WTC11 (cell line): ENCODE data around the gene ZMYND11. TPM values are rescaled to one million over a fixed set of nuclear protein-coding genes. Genes with fewer than 3 reads are reported as not detected.

Experiments used
- ATAC-seq: fragments of 200-7000 bp; cut with Tn5 transposase; 2 replicates; pipeline ENCODE4 v1.10.0; 2021; ENCODE audit warnings: mild to moderate bottlenecking, moderate library complexity
- CTCF ChIA-PET: fragments of 300-600 bp; sonication (Branson Sonifier 250); formaldehyde crosslinking; loops from one replicate; lab custom pipeline; 2021; ENCODE audit warnings: antibody characterized with exemption; lab: Charles Lee
- POLR2A ChIA-PET: fragments of 350-600 bp; sonication (Branson Sonifier 250); formaldehyde crosslinking; loops from one replicate; lab custom pipeline; 2021; ENCODE audit warnings: antibody characterized with exemption; lab: Charles Lee
- DNase-seq: peaks from one replicate; pipeline ENCODE4 v3.0.0; 2021; ENCODE audit warnings: low spot score
- H3K27ac Mint-ChIP-seq: 2 replicates; pipeline ENCODE4 v1.8.0; 2021; ENCODE audit warnings: mixed read lengths
- H3K27me3 Mint-ChIP-seq: 2 replicates; pipeline ENCODE4 v1.8.0; 2021; ENCODE audit warnings: low read depth, mild to moderate bottlenecking, moderate library complexity, mixed read lengths
- H3K36me3 Mint-ChIP-seq: 2 replicates; pipeline ENCODE4 v1.8.0; 2021; ENCODE audit warnings: mixed read lengths
- H3K4me1 Mint-ChIP-seq: 2 replicates; pipeline ENCODE4 v1.8.0; 2022; ENCODE audit warnings: mixed read lengths
- H3K4me3 Mint-ChIP-seq: 2 replicates; pipeline ENCODE4 v1.8.0; 2021; ENCODE audit warnings: mild to moderate bottlenecking, moderate library complexity, mixed read lengths
- H3K9me3 Mint-ChIP-seq: 2 replicates; pipeline ENCODE4 v1.8.0; 2021; ENCODE audit warnings: mixed read lengths
- AFF4 ChIP-seq: sonication (generic); formaldehyde crosslinking; IDR thresholded peaks from 2 replicates; pipeline ENCODE4 v1.8.1; 2023; ENCODE audit warnings: mild to moderate bottlenecking, missing genetic modification reagents, borderline replicate concordance
- ATF3 ChIP-seq: sonication (generic); formaldehyde crosslinking; conservative IDR thresholded peaks from 2 replicates; pipeline ENCODE4 v1.8.1; 2022; ENCODE audit warnings: mild to moderate bottlenecking, missing genetic modification reagents
- ELF4 ChIP-seq: sonication (generic); formaldehyde crosslinking; IDR thresholded peaks from 2 replicates; pipeline ENCODE4 v1.8.1; 2022; ENCODE audit warnings: low read depth, mild to moderate bottlenecking, moderate library complexity, missing genetic modification reagents
- EMX1 ChIP-seq: fragments of 250-450 bp; sonication (Bioruptor Pico); IDR thresholded peaks from 2 replicates; pipeline ENCODE4 v1.8.0; 2021; ENCODE audit warnings: mild to moderate bottlenecking
- ERG ChIP-seq: fragments of 250-450 bp; sonication (Bioruptor Pico); IDR thresholded peaks from 2 replicates; pipeline ENCODE4 v1.8.0; 2021; ENCODE audit warnings: mild to moderate bottlenecking
- HMGA2 ChIP-seq: fragments of 250-450 bp; sonication (Bioruptor Pico); IDR thresholded peaks from 2 replicates; pipeline ENCODE4 v1.4.0; 2021; ENCODE audit warnings: mild to moderate bottlenecking, moderate library complexity
- NR1H2 ChIP-seq: sonication (generic); formaldehyde crosslinking; IDR thresholded peaks from 2 replicates; pipeline ENCODE4 v1.9.0; 2021; ENCODE audit warnings: mild to moderate bottlenecking, moderate library complexity, missing genetic modification reagents
- NR2C2 ChIP-seq: sonication (generic); formaldehyde crosslinking; IDR thresholded peaks from 2 replicates; pipeline ENCODE4 v1.8.0; 2022; ENCODE audit warnings: mild to moderate bottlenecking, missing genetic modification reagents
- NR3C1 ChIP-seq: sonication (generic); formaldehyde crosslinking; conservative IDR thresholded peaks from 2 replicates; pipeline ENCODE4 v1.8.1; 2023; ENCODE audit warnings: low read depth, mild to moderate bottlenecking, missing genetic modification reagents
- RORB ChIP-seq: fragments of 250-450 bp; sonication (Bioruptor Pico); IDR thresholded peaks from 2 replicates; pipeline ENCODE4 v1.9.0; 2021; ENCODE audit warnings: mild to moderate bottlenecking
- SMAD3 ChIP-seq: sonication (generic); formaldehyde crosslinking; IDR thresholded peaks from 2 replicates; pipeline ENCODE4 v1.8.0; 2022; ENCODE audit warnings: missing genetic modification reagents, mild to moderate bottlenecking, borderline replicate concordance
- SOX15 ChIP-seq: fragments of 250-450 bp; sonication (Bioruptor Pico); IDR thresholded peaks from 2 replicates; pipeline ENCODE4 v1.9.0; 2021; ENCODE audit warnings: mild to moderate bottlenecking
- total RNA-seq: library from RNA; stranded (reverse); gene quantifications from 3 replicates; pipeline ENCODE4 v1.2.3, GENCODE V29; 2021
- TF ChIP-seq, protein P1 (sequence below): fragments of 250-450 bp; sonication (Bioruptor Pico); conservative IDR thresholded peaks from 2 replicates; pipeline ENCODE4 v1.9.0; 2021; ENCODE audit warnings: mild to moderate bottlenecking
- TF ChIP-seq, protein P2 (sequence below): fragments of 250-450 bp; sonication (Bioruptor Pico); IDR thresholded peaks from 2 replicates; pipeline ENCODE4 v1.9.0; 2021; ENCODE audit warnings: moderate library complexity, mild to moderate bottlenecking, inconsistent platforms, borderline replicate concordance
- TF ChIP-seq, protein P3 (sequence below): sonication (generic); formaldehyde crosslinking; IDR thresholded peaks from 2 replicates; pipeline ENCODE4 v1.8.0; 2022; ENCODE audit warnings: missing genetic modification reagents
- TF ChIP-seq, protein P4 (sequence below): sonication (generic); formaldehyde crosslinking; conservative IDR thresholded peaks from 2 replicates; pipeline ENCODE4 v1.8.1; 2023; ENCODE audit warnings: mild to moderate bottlenecking, low read depth, missing genetic modification reagents, moderate library complexity

The ZMYND11 gene
- total RNA-seq, 1 experiment from 2014 or later = 22.3 TPM

- TF ChIP-seq ERG (CRISPR knock-in tag) = no peak
- TF ChIP-seq ATF3 = no peak
- no peak for TF ChIP-seq HMGA2 (CRISPR knock-in tag)
Observed at GRCh38 chr10:274866-275265, 139.6 kb downstream of the ZMYND11 start (continued).

GRCh38 chr10:275680-276079 lies 140.4 kb downstream of the ZMYND11 start:
- Mint-ChIP-seq H3K36me3 (no peaks in the 10 kb centered on the region), H3K9me3 (no peaks in the 10 kb centered on the region), H3K27ac (no peak overlapping the region), H3K27me3 (no peaks in the 10 kb centered on the region; the same call in 1 of the 2 replicates), H3K4me1 (no peaks in the 10 kb centered on the region), H3K4me3 (no peak overlapping the region)
- TF ChIP-seq, protein P1, sequence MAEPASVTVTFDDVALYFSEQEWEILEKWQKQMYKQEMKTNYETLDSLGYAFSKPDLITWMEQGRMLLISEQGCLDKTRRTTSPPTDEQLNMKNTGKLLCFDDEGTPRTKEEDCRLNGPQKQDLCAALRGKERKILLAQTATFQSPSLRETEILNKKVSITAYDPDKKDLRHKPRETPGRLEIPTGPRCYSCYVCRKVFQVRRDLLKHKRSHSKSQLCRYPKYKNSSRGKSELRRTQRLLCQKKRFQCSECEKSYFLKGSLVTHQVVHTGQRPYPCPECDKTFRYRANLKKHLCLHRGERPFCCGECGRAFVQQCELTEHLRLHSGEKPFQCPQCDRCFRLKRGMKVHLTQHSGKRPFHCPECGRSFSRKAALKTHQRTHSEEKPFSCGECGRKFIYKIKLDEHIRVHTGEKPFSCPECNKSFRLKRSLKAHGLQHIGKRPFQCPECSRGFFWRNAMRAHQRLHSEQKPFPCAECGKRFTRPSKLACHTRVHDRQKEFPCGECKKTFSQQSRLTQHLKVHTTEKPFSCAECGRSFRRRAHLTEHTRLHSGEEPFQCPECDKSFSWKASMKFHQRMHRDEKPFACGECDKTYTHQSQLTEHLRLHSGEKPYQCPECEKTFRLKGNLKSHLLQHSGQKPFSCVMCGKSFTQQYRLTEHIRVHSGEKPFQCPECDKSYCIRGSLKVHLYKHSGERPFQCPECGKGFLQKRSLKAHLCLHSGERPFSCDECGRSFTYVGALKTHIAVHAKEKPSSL (CRISPR knock-in tag) = no peak
- TF ChIP-seq SOX15 (no peak), ELF4 (no peak)
- TF ChIP-seq, protein P2, sequence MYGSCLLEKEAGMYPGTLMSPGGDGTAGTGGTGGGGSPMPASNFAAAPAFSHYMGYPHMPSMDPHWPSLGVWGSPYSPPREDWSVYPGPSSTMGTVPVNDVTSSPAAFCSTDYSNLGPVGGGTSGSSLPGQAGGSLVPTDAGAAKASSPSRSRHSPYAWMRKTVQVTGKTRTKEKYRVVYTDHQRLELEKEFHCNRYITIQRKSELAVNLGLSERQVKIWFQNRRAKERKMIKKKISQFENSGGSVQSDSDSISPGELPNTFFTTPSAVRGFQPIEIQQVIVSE = no peak
- ChIA-PET CTCF (no interaction called here), POLR2A (no interaction called here)
- DNase-seq (no peak), ATAC-seq (no peak)

GRCh38 chr10:277963-278362 lies 142.7 kb downstream of the ZMYND11 start:
- DNase-seq = no peak
- peaks cover 2% of the 10 kb centered on the region for H3K4me1 Mint-ChIP-seq
- no peaks in the 10 kb centered on the region; the same call in 1 of the 2 replicates for H3K27me3 Mint-ChIP-seq
- peak overlapping the region; percentile 27; the same call in 1 of the 2 replicates for H3K27ac Mint-ChIP-seq
- H3K4me3 Mint-ChIP-seq = no peak overlapping the region
- no peaks in the 10 kb centered on the region for H3K36me3 Mint-ChIP-seq
- no peak for ATAC-seq
- no peaks in the 10 kb centered on the region for H3K9me3 Mint-ChIP-seq
- CTCF ChIA-PET = no interaction called here
- POLR2A ChIA-PET = interaction anchor here (0.7 kb wide), 1 partner anchor 135 kb away, joined by 3 read pairs; no protein-coding TSS in a partner anchor
- TF ChIP-seq EMX1 (no peak), SMAD3 (CRISPR knock-in tag) (no peak), AFF4 (CRISPR knock-in tag) (no peak), NR1H2 (CRISPR knock-in tag) (no peak), NR3C1 (no peak), NR2C2 (CRISPR knock-in tag) (no peak), RORB (CRISPR knock-in tag) (no peak)
- TF ChIP-seq, protein P3, sequence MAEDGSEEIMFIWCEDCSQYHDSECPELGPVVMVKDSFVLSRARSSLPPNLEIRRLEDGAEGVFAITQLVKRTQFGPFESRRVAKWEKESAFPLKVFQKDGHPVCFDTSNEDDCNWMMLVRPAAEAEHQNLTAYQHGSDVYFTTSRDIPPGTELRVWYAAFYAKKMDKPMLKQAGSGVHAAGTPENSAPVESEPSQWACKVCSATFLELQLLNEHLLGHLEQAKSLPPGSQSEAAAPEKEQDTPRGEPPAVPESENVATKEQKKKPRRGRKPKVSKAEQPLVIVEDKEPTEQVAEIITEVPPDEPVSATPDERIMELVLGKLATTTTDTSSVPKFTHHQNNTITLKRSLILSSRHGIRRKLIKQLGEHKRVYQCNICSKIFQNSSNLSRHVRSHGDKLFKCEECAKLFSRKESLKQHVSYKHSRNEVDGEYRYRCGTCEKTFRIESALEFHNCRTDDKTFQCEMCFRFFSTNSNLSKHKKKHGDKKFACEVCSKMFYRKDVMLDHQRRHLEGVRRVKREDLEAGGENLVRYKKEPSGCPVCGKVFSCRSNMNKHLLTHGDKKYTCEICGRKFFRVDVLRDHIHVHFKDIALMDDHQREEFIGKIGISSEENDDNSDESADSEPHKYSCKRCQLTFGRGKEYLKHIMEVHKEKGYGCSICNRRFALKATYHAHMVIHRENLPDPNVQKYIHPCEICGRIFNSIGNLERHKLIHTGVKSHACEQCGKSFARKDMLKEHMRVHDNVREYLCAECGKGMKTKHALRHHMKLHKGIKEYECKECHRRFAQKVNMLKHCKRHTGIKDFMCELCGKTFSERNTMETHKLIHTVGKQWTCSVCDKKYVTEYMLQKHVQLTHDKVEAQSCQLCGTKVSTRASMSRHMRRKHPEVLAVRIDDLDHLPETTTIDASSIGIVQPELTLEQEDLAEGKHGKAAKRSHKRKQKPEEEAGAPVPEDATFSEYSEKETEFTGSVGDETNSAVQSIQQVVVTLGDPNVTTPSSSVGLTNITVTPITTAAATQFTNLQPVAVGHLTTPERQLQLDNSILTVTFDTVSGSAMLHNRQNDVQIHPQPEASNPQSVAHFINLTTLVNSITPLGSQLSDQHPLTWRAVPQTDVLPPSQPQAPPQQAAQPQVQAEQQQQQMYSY (CRISPR knock-in tag) = no peak
- TF ChIP-seq, protein P4, sequence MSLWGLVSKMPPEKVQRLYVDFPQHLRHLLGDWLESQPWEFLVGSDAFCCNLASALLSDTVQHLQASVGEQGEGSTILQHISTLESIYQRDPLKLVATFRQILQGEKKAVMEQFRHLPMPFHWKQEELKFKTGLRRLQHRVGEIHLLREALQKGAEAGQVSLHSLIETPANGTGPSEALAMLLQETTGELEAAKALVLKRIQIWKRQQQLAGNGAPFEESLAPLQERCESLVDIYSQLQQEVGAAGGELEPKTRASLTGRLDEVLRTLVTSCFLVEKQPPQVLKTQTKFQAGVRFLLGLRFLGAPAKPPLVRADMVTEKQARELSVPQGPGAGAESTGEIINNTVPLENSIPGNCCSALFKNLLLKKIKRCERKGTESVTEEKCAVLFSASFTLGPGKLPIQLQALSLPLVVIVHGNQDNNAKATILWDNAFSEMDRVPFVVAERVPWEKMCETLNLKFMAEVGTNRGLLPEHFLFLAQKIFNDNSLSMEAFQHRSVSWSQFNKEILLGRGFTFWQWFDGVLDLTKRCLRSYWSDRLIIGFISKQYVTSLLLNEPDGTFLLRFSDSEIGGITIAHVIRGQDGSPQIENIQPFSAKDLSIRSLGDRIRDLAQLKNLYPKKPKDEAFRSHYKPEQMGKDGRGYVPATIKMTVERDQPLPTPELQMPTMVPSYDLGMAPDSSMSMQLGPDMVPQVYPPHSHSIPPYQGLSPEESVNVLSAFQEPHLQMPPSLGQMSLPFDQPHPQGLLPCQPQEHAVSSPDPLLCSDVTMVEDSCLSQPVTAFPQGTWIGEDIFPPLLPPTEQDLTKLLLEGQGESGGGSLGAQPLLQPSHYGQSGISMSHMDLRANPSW (CRISPR knock-in tag) = no peak
